ENCODE measurements around the gene PCDHGB7. TPM values are rescaled to one million over a fixed set of nuclear protein-coding genes. Genes with fewer than 3 reads are reported as not detected.
A peak's percentile ranks its signal among the peaks of the same experiment; 100 is the strongest.
"Not testable (repeated sequence)": the region's sequence is repeated elsewhere in the genome, so short reads cannot be mapped to it uniquely, and the experiment has no call there.

The PCDHGB7 gene
- total RNA-seq, 4 donors from 2014 or later, result 4.0 to 5.8 (median 4.3) TPM

GRCh38 chr5:141387557-141388311 is 29.7 kb upstream of the PCDHGB7 start, which contains the start of gene PCDHGB4:
Gene PCDHGB4 (plus strand): TSS chr5:141387698. CDS start chr5:141387885, 187 bp downstream.
- not testable (repeated sequence) for DNase-seq, H3K4me3 ChIP-seq, H3K27ac ChIP-seq, H3K4me1 ChIP-seq, H3K36me3 ChIP-seq, H3K27me3 ChIP-seq
- peaks cover 0 to 60% (median 10%) of the 10 kb centered on the region in 4 donors for H3K9me3 ChIP-seq
- TF ChIP-seq CTCF (IDR thresholded peaks at IDR 0.05), result peak in 3 of 6 experiments; percentile 4 to 17 (median 14)

GRCh38 chr5:141388661-141389060 is 28.8 kb upstream of the PCDHGB7 start:
- Histone ChIP-seq H3K27ac (no peak overlapping the region), H3K9me3 (peaks cover 0 to 60% (median 13%) of the 10 kb centered on the region in 4 donors), H3K27me3 (no peaks in the 10 kb centered on the region), H3K36me3 (no peaks in the 10 kb centered on the region), H3K4me3 (no peak overlapping the region), H3K4me1 (no peaks in the 10 kb centered on the region)
- DNase-seq, result no peak
- TF ChIP-seq POLR2A (IDR thresholded peaks at IDR 0.05) (no peak), CTCF (IDR thresholded peaks at IDR 0.05) (no peak)

- TF ChIP-seq POLR2A (IDR thresholded peaks at IDR 0.05) (no peak), CTCF (IDR thresholded peaks at IDR 0.05) (no peak)
- H3K9me3 ChIP-seq, result peaks cover 0 to 62% (median 15%) of the 10 kb centered on the region in 4 donors
- H3K4me1 ChIP-seq, result no peaks in the 10 kb centered on the region
- no peak overlapping the region for H3K27ac ChIP-seq
- no peak for DNase-seq
- no peaks in the 10 kb centered on the region for H3K27me3 ChIP-seq
- no peak overlapping the region for H3K4me3 ChIP-seq
- no peaks in the 10 kb centered on the region for H3K36me3 ChIP-seq
These were observed 28.1 kb upstream of the PCDHGB7 start for GRCh38 chr5:141389153-141390042.

- no peak for TF ChIP-seq POLR2A (IDR thresholded peaks at IDR 0.05)
- TF ChIP-seq CTCF (IDR thresholded peaks at IDR 0.05), result no peak
- no peak for DNase-seq
- Histone ChIP-seq H3K36me3 (no peaks in the 10 kb centered on the region), H3K4me1 (no peaks in the 10 kb centered on the region), H3K27me3 (no peaks in the 10 kb centered on the region), H3K4me3 (no peak within 1 kb of the TSS), H3K9me3 (peaks cover 0 to 62% (median 15%) of the 10 kb centered on the region in 4 donors), H3K27ac (no peak within 1 kb of the TSS)
These were observed 24.9 kb upstream of the PCDHGB7 start, which contains the start of gene PCDHGA8 for GRCh38 chr5:141392429-141393198. Gene PCDHGA8 (plus strand): TSS chr5:141392633. CDS start chr5:141392814, 181 bp downstream.

- H3K27me3 ChIP-seq, result no peaks in the 10 kb centered on the region
These were observed 24.2 kb upstream of the PCDHGB7 start for GRCh38 chr5:141393267-141393666.

GRCh38 chr5:141394401-141395187 is 22.9 kb upstream of the PCDHGB7 start:
- not testable (repeated sequence) for DNase-seq, H3K27me3 ChIP-seq, H3K36me3 ChIP-seq, H3K27ac ChIP-seq, H3K4me1 ChIP-seq, H3K4me3 ChIP-seq
- peaks cover 0 to 60% (median 17%) of the 10 kb centered on the region in 4 donors for H3K9me3 ChIP-seq

More at GRCh38 chr5:141393267-141393666, 24.2 kb upstream of the PCDHGB7 start:
- H3K9me3 ChIP-seq, result peaks cover 0 to 60% (median 15%) of the 10 kb centered on the region in 4 donors
- H3K4me1 ChIP-seq, result no peaks in the 10 kb centered on the region
- H3K27ac ChIP-seq, result no peak overlapping the region
- H3K36me3 ChIP-seq, result no peaks in the 10 kb centered on the region
- DNase-seq, result no peak
- no peak overlapping the region for H3K4me3 ChIP-seq
- no peak for TF ChIP-seq POLR2A (IDR thresholded peaks at IDR 0.05)
- TF ChIP-seq CTCF (IDR thresholded peaks at IDR 0.05), result no peak
